T-helper 9 cell (primary cell): Measurements from ENCODE around the gene ERCC5.
A peak's percentile ranks its signal among the peaks of the same experiment; 100 is the strongest.

Source experiments
- DNase-seq: peaks from one replicate; pipeline ENCODE4 v3.0.0-alpha.2; 2020
- total RNA-seq, 2 donors: gene quantifications; one replicate each; lab custom pipeline; 2026; lab: John Stamatoyannopoulos, UW

Gene ERCC5
- 30.4 to 30.8 reads per million in 2 donors for total RNA-seq

DNA sequence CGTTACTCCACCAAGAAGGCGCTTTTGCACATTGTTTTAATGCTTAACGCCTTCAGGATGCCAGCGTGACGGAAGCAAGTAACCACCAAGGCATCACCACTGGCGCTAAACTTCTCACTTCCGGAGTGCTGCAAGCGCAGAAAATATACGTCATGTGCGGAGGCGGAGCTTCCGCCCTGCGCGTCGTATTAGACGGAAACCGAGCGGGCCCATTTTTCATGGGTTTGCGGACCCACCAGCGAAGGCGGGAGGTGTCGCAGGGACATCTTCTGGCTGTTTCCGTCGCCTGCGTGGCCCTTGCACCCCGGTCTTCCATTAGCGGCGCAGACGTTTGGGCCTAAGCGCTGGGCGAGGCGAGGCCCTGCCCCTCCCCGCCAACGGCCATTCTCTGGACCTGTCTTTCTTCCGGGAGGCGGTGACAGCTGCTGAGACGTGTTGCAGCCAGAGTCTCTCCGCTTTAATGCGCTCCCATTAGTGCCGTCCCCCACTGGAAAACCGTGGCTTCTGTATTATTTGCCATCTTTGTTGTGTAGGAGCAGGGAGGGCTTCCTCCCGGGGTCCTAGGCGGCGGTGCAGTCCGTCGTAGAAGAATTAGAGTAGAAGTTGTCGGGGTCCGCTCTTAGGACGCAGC is at the start of gene ERCC5:
Gene ERCC5, plus strand, starts transcription at position 403 of the 631 bp plus-strand sequence. CDS start 235 bp downstream, outside the sequence.
- DNase-seq = peak; percentile 94

DNA sequence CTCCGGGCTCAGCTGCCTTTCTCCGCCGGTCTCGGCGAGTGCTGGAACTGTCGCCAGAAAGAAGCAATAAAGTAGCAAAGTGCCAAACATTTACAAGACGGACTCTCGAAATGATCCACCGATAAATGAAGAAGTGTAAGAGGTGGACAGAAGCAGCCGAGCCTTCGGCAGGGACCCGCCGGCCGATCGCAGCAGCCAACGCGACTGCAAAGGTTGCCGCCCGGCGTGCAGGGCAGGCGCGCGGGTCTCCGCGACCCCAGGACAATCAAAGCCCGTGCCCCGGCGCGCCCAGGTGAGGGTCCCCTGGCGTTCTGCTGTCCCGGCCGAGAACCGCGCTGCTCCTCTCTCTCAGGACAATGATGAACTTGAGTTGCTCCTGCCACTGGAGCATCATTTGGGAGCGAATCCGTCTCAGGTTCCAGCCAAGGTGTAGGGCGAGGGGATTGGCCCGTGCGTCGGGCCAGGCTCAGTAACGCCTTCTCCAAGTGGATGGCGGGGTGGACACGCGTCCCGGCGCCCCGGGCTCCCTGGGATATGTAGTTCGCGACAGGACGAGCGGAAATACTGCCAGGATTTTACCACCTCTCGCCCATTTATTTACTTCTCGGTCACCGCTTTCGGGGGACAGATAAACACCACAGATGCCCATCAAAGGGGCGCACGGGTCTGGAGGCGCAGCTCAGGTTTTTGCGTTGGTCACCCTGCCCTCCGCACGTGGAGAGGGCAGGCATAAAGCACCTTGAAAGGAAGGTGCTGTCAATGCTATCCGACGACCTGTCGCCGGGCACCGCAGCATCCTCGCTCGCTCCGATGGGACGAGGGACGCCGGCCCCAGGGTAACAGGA is 47.0 kb upstream of the ERCC5 start, which contains the start of the genes BIVM and POGLUT2:
Gene BIVM, plus strand, starts transcription at position 539 of the 845 bp plus-strand sequence. CDS start 8,149 bp downstream, outside the sequence.
Gene POGLUT2, minus strand, starts transcription at position 396 of the 845 bp plus-strand sequence. Its CDS starts 306 bp downstream, at position 90.
- peak; percentile 71 for DNase-seq

DNA sequence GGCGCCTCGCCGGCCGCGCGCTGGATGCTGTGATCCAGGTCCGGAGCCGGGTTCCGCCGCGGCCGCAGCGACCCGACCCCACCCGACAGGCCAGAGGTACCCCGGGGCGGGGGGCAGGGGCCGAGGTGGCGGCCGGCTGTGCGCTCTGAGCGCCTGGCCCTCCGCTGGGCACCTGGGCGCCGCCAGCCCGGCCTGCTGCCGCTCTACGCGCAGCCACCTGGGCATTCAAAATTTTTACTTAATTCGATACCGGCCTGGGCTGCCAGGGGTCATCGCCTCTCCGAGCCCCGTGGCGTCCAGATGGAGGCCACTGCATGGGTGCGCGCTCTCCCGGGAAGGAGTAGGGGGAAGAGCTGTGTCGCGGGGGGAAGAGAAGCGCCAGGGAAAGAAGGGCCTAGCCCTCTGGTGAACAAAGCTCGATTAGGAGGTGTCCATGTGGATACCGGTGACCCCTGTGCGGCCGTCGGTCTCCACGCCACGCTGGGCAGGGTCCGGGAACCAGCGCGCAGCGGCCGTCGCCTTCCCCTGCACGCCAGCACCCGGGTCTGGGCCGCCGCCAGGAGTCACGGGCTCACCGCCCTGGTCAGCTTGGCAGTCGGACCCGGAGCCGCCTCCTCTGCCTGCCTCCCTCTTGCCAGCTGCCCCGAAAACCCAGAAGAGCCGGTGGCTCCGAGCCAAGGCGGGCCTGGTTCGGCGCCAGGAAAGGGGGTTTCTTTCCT is 46.2 kb upstream of the ERCC5 start:
- no peak for DNase-seq

DNA sequence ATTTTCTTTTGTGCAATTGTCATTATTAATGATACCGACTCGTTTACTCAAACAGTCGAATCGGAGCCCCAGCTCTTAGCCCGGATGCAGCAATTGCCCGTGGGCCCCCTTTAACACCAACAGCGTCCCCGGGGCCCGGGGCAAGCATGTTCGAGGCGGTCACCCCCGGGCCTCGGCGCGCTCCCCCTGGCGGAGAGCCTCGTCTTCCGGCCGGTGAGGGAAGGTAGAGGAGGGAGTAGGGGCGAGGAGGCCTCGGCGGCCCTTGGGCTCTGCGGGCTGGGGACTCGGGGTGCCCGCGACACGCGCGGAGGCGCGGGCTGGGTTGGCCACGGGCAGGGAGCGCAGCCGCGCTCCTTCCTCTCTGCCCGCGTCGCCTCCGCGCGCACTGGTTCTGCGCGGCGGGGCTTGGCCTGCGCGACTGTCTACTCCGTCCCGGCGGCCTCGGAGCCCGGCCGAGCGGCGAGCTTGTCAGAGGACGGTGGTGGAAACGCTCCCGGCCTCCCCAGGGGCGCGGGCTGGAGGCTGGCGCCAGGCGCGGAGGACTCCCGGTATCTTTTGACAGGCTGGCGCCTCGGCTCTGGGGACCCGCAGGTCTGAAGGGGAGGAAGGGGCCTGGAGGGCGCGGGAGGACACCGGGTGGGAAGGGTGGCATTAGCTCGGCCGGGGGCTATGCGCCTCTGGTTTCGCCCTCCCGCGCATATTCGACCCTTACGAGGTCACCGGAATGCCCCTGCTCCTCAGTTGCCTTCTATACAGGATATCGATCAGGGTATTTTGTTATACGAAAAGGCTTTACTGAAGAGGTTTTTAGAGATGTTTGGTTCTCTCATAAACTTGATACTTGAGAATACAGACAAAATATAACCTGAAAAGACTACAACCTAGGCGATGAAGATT is 45.4 kb upstream of the ERCC5 start:
- peak; percentile 80 for DNase-seq

GRCh38 chr13:102805680-102806079 is 40.2 kb upstream of the ERCC5 start:
- no peak for DNase-seq

GRCh38 chr13:102807699-102808098 is 38.1 kb upstream of the ERCC5 start:
- no peak for DNase-seq

DNA sequence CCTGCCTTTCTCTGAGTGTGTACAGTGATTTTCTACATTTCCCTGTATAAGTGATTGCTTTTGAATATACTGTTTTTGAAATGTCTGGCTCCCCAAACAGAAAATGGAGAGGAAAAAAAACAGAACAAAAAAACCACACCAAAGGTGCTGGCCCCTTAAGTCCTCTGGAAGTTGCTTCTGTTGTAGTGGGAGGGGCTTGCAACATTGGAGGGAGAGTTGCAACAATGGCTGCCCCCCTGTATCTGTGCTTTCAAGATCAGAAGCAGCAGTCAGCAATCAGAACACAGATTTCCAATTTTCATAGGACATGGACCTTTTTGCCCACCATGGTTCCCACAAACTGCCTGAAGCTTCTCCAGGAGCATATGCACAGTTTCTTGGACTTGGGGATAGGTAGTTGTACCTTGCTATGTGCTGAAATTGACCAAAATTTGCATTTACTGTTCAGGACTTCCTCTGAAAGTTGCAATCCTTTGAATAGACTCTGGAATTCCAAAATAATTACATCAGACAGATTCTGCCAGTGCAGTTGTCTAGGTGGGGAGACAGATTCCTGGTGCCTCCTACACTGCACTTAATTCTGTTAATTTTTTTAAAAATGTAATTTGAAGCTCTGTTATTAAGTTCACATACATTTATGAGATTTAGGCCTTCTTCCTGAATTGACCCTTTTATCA is 33.1 kb upstream of the ERCC5 start:
- no peak for DNase-seq

DNA sequence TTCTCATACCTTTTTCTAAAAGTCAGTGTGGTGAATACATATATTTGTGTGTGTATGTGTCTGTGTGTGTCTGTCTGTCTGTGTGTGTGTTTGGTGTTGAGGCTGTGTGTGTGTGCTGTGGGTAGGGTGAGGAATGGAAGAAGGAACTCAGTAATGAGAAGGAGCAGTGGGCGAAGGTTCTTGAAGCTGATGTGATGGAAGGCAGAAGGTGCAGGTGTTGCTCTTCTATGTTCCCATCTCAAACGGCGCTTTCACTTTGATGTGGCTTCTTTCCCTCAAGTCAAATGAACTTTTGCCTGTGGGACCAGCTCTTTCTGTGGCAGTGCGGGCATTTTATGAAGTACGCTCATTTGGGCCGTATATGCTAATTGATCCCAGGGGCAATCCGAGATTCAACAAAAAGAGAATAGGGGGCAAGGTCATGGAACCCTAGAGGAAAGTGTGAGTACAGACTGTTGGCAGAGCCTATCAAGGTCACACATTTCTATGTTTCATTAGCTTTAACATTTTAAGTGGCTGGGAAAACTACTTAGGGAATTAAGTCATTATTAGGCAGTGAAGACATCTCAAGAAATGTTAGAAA is 31.7 kb upstream of the ERCC5 start:
- no peak for DNase-seq

GRCh38 chr13:102814793-102815192 is 31.0 kb upstream of the ERCC5 start:
- no peak for DNase-seq

GRCh38 chr13:102815788-102816187 is 30.0 kb upstream of the ERCC5 start:
- DNase-seq = no peak

- DNase-seq = no peak
Observed at GRCh38 chr13:102816708-102817107, 29.1 kb upstream of the ERCC5 start.

DNA sequence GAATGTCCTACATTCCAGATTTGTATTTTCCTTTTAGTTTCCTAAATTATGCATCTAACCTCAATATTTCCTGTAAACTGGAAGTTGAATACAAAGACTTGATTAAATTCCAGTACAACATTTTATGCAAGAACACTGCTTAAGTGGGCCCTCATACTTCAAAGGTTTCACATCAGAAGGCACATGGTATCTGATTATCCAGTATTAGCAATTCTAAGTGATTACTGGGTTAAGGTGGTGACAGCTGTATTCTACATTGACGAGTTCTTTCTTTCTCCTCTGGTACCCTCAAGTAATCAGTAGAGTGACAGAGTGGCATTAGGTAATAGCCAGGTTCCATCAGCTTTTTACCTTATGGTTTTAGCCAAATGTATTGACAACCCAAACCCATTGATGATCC is 28.6 kb upstream of the ERCC5 start:
- no peak for DNase-seq

DNA sequence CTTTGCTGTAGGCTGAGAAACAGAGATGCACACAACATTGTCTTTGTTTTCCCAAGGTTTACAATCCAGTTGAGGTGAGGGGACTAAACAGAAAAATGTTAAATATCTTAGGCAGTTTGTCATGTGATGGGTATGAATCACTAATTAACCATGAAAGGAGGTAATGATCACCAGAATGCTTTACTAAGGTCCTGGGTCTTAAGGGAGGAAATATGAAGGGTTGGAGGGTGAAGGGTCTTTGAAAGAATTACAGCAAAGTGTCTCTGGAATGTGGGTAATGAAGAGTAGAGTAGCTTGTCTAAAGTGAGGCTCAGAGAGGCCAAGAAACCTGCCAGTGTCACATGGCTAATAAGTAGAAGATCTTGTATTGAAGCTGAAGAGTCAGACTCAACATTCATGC is 27.9 kb upstream of the ERCC5 start:
- DNase-seq = no peak

DNA sequence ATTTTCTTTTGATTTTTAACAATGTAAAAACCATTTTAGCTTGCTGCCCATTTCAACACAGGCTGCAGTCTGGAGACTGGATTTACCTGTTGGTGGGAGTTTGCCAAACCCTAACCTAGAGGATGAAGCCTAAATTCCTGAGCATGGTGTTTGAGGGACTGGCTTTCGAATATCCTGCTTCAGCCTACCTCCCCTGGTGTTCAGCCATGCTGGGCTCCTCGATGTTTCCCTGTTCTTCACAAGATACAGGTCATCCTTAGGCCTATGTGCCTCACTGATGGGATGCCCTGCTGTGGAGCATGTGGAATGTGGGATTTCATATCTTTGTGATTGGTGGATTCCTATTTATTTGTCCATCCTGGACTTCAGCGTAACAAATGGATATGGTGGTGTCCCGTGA is 20.4 kb upstream of the ERCC5 start:
- DNase-seq = no peak

- no peak for DNase-seq
Observed at GRCh38 chr13:102825921-102826706, 19.7 kb upstream of the ERCC5 start.

GRCh38 chr13:102830646-102831045 is 15.2 kb upstream of the ERCC5 start:
- DNase-seq = no peak

GRCh38 chr13:102836471-102836870 is 9.4 kb upstream of the ERCC5 start:
- no peak for DNase-seq

DNA sequence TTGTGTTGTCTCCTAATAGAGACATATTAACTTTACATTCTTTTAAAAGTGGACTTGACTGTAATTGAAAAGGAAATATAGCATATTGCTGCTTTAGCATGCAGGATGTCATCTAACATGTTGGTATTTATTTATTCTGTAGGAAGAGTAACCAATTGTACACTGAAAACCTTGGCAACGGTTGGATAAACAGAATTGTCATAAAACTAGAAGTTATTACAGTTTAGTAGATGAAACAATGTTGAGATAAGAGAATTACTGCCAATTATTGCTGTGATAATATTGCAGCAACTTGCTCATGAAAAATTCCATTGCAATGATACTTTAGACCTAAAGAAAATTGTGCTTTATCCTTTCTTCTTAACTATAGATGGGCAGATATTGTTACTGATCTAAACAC is 7.6 kb upstream of the ERCC5 start:
- DNase-seq = no peak

GRCh38 chr13:102838982-102839381 is 6.8 kb upstream of the ERCC5 start:
- DNase-seq = no peak

DNA sequence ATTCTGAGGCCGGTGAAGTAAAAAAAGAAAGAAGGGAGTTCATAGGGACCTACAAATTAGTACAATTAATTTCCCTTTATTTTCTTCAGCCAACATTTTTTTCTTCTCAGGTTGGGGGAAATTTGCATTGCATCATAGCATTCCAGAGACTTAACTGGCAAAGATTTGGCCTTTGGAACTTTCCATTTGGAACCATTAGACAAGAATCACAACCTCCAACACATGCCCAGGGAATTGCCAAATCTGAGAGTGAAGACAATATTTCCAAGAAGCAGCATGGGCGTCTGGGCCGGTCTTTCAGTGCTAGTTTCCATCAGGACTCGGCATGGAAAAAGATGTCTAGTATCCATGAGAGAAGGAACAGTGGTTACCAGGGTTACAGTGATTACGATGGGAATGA is 6.4 kb upstream of the ERCC5 start:
- no peak for DNase-seq

- DNase-seq = no peak
Observed at GRCh38 chr13:102845289-102845629, 573 bp upstream of the ERCC5 start.
